KBM-7 (cell line): ENCODE data around the gene SLC22A8.
"Not testable (repeated sequence)": the region's sequence is repeated elsewhere in the genome, so short reads cannot be mapped to it uniquely, and the experiment has no call there.

Experiments
- DNase-seq: peaks from one replicate; pipeline ENCODE4 v3.0.0-alpha.2; 2015
- in situ Hi-C: fragments of 300-500 bp; cut with MboI; formaldehyde crosslinking; loops from 2 replicates; pipeline ENCODE4 v1.14.3; 2020; ENCODE audit warnings: low sequenced_read_pairs, low pct_unique_long_range_greater_than_20kb, mixed read lengths

Gene SLC22A8

GRCh38 chr11:62948765-62949320, 66.8 kb downstream of the SLC22A8 start:
- DNase-seq: no peak
- in situ Hi-C loops: no loop called here

GRCh38 chr11:62945538-62945937, 70.1 kb downstream of the SLC22A8 start:
- DNase-seq, in situ Hi-C loops: not testable (repeated sequence)
